ENCODE data around the gene SVIL.

Gene SVIL

DNA sequence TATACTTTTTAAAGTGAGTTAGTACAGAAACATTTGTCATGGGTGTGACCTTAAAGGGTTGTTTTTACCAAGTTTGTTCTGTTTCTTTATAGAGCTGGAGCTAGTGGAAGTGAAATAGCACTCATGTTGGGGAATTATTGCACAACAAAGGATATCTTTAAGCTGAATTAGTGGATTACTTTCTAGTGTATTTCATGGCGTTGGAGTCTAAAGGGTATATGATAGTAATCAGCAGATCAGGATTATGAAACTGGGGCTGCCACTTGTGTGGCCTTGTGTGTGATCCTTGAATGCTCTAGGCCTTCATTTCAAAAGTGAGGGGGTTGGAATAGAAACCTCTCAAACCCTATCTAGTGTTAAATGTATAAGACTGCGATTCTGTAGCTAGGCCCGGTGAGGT, 222.3 kb downstream of the SVIL start:
- TF ChIP-seq, protein P1, sequence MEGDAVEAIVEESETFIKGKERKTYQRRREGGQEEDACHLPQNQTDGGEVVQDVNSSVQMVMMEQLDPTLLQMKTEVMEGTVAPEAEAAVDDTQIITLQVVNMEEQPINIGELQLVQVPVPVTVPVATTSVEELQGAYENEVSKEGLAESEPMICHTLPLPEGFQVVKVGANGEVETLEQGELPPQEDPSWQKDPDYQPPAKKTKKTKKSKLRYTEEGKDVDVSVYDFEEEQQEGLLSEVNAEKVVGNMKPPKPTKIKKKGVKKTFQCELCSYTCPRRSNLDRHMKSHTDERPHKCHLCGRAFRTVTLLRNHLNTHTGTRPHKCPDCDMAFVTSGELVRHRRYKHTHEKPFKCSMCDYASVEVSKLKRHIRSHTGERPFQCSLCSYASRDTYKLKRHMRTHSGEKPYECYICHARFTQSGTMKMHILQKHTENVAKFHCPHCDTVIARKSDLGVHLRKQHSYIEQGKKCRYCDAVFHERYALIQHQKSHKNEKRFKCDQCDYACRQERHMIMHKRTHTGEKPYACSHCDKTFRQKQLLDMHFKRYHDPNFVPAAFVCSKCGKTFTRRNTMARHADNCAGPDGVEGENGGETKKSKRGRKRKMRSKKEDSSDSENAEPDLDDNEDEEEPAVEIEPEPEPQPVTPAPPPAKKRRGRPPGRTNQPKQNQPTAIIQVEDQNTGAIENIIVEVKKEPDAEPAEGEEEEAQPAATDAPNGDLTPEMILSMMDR (IDR thresholded peaks at IDR 0.05; ENCODE audit: low read depth, low read length) = no peak
- H3K4me3 ChIP-seq (ENCODE audit: low read depth, low read length) = no peak overlapping the region

DNA sequence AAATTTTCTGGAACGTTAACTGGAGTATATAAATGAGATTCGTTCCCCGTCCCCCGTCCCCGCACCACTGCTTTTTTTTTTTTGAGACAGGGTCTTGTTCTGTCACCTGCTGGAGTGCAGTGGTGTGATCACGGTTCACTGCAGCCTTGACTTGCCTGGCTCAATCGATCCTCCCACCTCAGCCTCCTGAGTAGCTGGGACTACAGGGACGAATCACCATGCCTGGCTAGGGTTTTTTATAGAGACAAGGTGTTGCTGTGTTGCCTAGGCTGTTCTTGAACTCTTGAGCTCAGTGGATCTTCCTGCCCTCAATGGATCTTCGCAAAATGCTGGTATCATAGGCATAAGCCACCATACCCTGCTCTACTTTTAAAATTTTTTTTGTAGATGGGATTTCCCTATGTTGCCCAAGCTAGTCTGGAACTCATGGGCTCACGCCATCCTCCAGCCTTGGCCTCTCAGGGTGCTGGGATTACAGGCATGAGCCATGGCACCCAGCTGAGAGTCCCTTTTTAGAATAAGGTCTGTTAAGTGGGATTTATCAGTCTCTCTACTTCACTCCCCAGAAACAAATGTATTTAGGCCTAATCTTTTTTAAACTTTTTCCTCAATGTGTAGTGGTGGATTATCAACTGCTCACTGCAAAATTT, 223.0 kb downstream of the SVIL start:
- no peak overlapping the region for H3K4me3 ChIP-seq (ENCODE audit: low read depth, low read length)
- TF ChIP-seq, protein P1 (IDR thresholded peaks at IDR 0.05; ENCODE audit: low read depth, low read length) = no peak

DNA sequence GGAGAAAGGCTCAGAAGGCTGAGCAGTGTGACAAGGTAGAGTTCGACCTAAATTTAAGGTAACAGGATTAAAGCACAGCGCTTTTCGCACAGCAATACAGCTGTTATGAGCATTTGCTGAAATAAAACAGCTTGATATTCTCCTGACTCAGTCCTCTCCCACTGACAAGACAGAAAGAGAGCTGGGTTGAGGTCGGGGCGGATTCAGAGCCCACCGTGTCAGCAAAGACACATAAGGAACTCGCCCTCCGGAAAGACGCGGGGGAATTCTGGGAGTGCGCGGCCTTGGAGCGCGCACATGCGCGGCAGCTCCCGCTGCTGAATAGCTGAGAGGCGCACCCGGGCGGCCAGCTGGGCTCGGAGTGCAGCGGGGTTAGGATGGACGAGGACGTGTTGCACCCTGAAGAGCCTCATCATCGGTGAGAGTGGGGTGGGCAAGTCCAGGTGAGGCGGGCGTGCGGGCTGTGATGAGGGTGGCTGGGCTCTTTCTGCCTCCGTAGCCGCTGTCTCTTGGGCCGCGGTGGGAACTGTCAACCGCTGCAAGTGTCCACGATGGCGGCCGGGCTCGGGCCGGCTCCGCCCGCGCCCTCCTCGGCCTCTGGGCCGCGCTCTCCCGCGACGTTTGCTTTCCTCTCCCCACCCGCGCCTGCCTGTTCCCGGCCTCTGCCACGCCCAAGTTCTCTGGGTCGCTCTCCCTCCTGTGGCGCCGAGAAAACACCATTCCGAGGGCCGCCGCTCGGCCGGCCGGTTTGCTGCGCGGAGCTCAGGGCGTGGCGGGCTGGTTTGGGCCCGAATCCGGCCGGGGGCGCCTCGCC, 225.3 kb downstream of the SVIL start:
- H3K4me3 ChIP-seq (ENCODE audit: low read depth, low read length) = peak overlapping the region; percentile 80
- TF ChIP-seq, protein P1 (IDR thresholded peaks at IDR 0.05; ENCODE audit: low read depth, low read length) = no peak

DNA sequence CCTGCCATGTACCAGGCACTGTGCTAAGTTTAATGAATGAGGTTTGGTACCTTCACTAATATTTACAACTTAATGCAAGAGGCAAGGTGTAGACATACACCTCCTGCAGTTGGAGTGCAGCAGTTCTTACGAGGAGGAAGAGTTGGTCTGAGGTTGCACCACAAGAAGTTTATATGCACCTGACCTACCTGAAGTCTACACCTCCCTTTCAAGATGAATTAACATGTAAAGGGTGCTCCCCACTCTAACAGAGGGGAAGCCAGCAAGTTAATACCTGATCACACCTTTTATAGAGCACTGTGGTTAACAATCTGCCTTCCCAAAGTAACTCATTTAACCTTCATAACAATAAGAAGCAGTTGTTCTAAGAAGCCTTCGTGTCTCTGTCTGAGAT, 225.9 kb downstream of the SVIL start:
- TF ChIP-seq, protein P1 (IDR thresholded peaks at IDR 0.05; ENCODE audit: low read depth, low read length) = no peak
- peak overlapping the region; percentile 80 for H3K4me3 ChIP-seq (ENCODE audit: low read depth, low read length)

Data from WI38 (cell line).